ENCODE data around the gene SDSL. TPM values are rescaled to one million over a fixed set of nuclear protein-coding genes. Genes with fewer than 3 reads are reported as not detected.

The SDSL gene
- total and polyA plus RNA-seq, 2 donors = 0.48 to 3.9 TPM

DNA sequence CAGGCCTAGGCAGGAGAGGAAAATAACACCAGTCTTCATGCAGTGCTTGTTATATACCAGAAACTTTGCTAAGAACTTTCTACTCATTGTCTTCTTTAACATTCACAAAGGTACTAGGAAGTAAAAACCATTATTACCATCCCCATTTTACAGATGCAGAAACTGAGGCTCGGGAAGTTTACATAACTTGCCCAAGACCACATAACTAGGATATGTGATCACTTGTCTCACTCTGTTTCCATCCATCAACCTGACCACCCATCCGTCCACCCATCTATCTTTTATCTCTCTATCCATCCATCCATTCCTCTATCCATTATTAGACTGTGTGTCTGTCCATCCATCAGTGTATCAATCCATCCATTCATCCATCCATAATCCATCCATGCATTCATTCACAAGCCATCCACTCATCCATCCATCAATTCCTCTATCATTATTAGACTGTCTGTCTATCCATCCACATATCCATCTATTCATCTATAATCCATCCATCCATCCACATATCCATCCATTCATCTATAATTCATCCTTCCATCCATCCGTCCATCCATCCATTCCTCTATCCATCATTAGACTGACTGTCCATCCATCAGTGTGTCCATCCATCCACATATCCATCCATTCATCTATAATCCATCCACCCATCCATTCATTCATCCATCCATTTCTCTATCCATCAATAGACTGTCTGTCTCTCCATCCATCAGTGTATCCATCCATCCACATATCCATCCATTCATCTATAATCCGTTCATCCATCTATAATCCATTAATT, 16.5 kb downstream of the SDSL start:
- no peak overlapping the region for H3K27ac ChIP-seq (ENCODE audit: low read depth)
- no peak for DNase-seq (ENCODE audit: extremely low spot score)
- 76% methylated on average over 4 of the region's 4 CpGs for WGBS
- no peaks in the 10 kb centered on the region for H3K36me3 ChIP-seq (ENCODE audit: insufficient read depth)
- H3K4me1 ChIP-seq (ENCODE audit: insufficient read depth) = no peaks in the 10 kb centered on the region
- no peak overlapping the region for H3K4me3 ChIP-seq (ENCODE audit: low read depth, low read length)

DNA sequence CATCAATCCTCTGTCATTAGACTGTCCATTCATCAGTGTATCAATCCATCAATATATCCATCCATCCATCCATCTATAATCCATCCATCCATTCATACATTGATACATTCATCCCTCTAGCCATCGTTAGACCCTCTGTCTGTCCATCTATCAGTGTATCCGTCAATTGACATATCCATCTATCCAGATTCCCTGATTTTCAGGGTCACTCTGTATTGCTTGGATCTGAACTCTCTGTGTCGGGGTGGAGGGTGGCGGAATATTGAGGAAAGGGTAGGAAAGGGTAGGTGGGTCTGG, 17.1 kb downstream of the SDSL start:
- DNase-seq (ENCODE audit: extremely low spot score) = no peak
- Histone ChIP-seq H3K4me1 (ENCODE audit: insufficient read depth) (no peaks in the 10 kb centered on the region), H3K27ac (ENCODE audit: low read depth) (no peak overlapping the region), H3K4me3 (ENCODE audit: low read depth, low read length) (no peak overlapping the region), H3K36me3 (ENCODE audit: insufficient read depth) (no peaks in the 10 kb centered on the region)
- 44% methylated on average over 4 of the region's 4 CpGs for WGBS

DNA sequence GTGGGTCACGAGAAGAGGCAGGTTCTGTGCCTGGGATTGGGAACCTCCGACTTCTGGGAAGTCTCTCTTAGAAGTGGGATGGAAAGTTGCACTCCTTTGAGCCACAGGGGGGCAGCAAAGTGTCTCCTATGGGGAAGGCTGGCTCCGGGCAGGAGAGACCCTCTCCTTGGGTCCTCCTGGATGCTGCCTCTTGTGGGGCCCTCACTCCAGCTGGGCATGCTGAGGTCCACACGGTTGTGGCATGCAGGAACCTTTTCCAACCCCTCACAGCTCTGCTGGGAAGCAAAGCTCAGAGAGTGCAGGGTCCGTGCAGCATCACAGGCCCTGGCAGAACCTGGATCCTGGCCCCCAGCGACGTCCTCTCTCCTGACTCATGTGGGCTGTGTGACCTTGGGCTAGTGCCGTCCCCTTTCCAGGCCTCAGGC, 17.4 kb downstream of the SDSL start:
- DNase-seq (ENCODE audit: extremely low spot score) = no peak
- 31% methylated on average over 8 of the region's 8 CpGs for WGBS
- H3K4me3 ChIP-seq (ENCODE audit: low read depth, low read length) = no peak overlapping the region

DNA sequence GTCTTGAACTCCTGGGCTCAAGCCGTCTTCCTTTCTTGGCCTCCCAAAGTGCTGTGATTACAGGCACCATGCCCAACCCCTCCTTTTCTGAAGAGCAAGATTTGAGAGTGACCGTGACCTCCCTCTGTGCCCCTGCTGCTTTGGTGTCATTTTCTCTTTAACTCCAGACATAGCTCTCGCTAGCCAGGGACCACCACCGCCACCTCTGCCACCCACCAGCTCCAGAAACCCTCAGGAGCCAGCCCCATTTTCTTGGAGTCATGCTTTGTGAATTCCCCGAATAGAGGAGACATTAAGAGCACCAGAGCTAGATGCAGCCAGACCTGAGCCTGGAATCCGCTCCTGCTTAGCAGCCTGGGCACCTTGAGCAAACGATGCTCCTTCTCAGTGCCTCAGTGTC, 18.2 kb downstream of the SDSL start:
- no peak for DNase-seq (ENCODE audit: extremely low spot score)
- H3K4me3 ChIP-seq (ENCODE audit: low read depth, low read length) = no peak overlapping the region
- H3K36me3 ChIP-seq (ENCODE audit: insufficient read depth) = no peaks in the 10 kb centered on the region
- H3K4me1 ChIP-seq (ENCODE audit: insufficient read depth) = no peaks in the 10 kb centered on the region
- WGBS = 72% methylated on average over 7 of the region's 7 CpGs
- H3K27ac ChIP-seq (ENCODE audit: low read depth) = no peak overlapping the region

More for the DNA sequence above, 17.4 kb downstream of the SDSL start:
- Histone ChIP-seq H3K27ac (ENCODE audit: low read depth) (no peak overlapping the region), H3K36me3 (ENCODE audit: insufficient read depth) (no peaks in the 10 kb centered on the region), H3K4me1 (ENCODE audit: insufficient read depth) (no peaks in the 10 kb centered on the region)

DNA sequence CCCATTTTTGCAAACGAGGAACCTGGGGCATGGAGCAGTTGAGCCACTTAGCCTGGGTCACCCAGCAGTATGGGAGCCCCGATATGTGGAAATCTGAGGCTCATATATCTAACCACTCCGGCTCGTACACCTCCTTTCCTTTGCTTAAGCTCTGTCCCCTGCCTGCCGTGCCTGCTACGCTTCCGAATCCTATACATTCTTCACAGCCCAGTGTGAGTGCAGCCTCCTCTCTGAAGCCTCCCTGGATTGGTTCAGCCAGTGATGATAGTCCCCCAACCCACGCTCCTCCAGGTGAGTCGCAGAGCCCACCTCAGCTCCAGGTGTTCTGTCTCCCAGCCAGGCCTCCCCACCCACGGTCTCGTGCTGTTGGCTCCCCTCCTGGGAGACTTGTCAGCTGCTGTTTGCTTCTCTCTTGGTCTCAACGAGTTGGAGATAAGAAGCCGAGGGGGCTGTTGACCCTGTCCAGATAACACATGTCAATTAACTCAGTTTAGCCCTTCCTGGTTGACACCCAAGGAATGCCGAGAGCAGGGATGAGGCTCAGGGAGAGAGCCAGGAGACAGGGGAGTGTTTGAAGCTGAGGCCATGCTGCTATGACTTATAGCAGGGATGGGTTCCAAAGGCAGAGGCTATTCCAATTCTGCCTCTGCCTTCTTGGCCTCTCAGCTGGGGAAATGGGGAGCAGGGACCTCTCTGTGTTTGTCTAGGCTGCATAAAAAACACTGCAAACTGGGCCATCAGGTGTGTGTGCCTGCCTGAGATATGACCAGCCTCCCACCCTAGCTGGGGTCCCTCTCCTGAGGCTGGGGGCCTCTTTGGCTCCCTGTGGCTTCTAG, 19.0 kb downstream of the SDSL start:
- 50% methylated on average over 14 of the region's 14 CpGs for WGBS
- Histone ChIP-seq H3K4me3 (ENCODE audit: low read depth, low read length) (no peak overlapping the region), H3K27ac (ENCODE audit: low read depth) (no peak overlapping the region), H3K4me1 (ENCODE audit: insufficient read depth) (no peaks in the 10 kb centered on the region), H3K36me3 (ENCODE audit: insufficient read depth) (no peaks in the 10 kb centered on the region)
- no peak for DNase-seq (ENCODE audit: extremely low spot score)

DNA sequence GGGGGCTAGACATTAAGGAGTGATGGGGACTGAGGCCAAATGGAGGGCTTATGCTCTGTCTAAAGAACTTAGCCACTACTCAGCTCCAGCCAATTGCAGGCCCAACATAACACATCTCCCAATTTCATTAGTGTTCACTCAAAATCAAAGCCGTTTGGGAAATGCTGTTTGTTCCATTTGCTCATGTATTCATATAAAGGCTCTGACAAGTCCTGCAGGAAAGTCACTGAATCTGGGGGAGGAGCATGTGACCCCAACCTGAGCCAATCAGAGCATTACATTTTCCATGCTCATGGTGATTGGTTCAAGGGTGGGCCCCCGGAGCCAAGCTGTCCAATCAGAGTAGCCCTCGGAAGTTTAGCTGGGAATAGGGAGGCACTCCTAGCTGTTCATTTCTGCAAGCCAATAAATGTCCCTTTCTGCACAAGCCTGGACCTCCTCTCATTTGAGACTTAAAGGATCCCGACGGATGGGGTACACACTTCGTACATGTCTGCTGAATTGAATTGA, 20.9 kb downstream of the SDSL start:
- H3K4me1 ChIP-seq (ENCODE audit: insufficient read depth) = no peaks in the 10 kb centered on the region
- H3K27ac ChIP-seq (ENCODE audit: low read depth) = no peak overlapping the region
- no peaks in the 10 kb centered on the region for H3K36me3 ChIP-seq (ENCODE audit: insufficient read depth)
- DNase-seq (ENCODE audit: extremely low spot score) = no peak
- H3K4me3 ChIP-seq (ENCODE audit: low read depth, low read length) = no peak overlapping the region
- 80% methylated on average over 6 of the region's 6 CpGs for WGBS

DNA sequence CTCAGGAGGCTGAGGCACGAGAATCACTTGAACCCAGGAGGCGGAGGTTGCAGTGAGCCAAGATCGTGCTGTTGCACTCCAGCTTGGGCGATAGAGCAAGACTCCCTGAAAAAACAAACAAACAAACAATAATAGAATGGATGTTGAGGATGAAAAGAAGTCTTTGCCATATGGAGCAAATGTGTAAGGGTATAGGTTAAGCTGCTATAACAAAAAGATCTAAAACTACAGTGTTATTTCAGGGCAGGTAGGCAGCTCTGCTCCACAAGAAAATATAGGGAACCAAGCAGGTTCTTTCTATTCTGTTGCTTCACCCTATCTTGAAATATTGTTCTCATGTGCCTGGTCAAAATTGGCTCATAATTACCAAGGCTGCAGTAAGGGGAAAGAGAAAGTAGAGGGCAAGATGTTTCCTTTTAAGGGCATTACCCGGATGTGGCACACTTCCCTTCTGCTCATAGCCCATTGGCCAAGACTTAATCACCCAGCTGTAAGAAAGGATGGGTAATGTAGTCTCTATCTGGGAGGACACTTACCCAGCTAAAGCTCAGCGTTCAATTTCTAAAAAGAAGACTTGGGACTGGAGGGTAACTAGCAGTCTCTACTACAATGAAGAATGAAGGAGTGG, 23.5 kb downstream of the SDSL start:
- Histone ChIP-seq H3K36me3 (ENCODE audit: insufficient read depth) (no peaks in the 10 kb centered on the region), H3K27ac (ENCODE audit: low read depth) (no peak overlapping the region), H3K4me3 (ENCODE audit: low read depth, low read length) (no peak overlapping the region), H3K4me1 (ENCODE audit: insufficient read depth) (no peaks in the 10 kb centered on the region)
- WGBS = 84% methylated on average over 6 of the region's 6 CpGs
- DNase-seq (ENCODE audit: extremely low spot score) = no peak

DNA sequence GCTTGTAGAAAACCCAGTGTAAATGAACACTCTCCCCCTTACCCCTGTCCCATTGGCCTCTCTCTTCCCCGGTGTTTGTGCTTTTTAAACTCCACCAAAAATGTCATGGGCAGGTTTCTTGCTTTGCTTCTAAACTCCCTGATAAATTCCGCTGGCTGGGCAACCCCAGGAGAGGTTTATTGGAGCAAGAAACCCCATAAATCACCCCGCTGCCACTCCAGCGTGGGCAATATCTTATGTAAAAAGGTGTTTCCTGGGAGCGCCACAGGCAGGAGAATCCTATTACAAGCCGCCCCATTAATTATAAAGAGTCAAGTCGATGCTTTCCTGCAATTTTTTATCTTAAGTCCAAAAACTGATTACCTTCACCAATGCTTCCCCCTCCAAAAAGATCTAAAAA, 26.7 kb downstream of the SDSL start:
- Histone ChIP-seq H3K4me1 (ENCODE audit: insufficient read depth) (no peaks in the 10 kb centered on the region), H3K36me3 (ENCODE audit: insufficient read depth) (no peaks in the 10 kb centered on the region), H3K4me3 (ENCODE audit: low read depth, low read length) (no peak overlapping the region), H3K27ac (ENCODE audit: low read depth) (no peak overlapping the region)
- WGBS = 31% methylated on average over 7 of the region's 7 CpGs
- DNase-seq (ENCODE audit: extremely low spot score) = no peak

DNA sequence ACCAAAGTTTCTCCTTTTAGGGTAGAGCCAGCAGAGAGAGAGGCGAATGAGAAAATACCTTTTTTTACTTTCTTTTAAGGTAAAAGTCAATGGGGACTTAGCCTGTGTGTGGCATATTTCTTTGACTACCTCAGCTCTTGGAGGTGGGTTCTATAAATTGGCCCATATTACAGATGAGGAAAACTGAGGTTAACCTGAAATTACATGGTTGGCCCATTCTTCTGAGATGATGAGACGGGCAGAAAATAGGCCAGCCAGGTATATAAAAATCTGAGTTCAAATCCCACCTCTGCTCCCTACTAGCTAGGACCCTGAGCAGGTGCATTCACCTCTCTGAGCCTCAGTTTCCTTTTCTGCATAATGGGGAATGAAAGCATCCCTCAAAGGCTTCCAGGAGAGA, 27.1 kb downstream of the SDSL start:
- DNase-seq (ENCODE audit: extremely low spot score) = no peak
- WGBS = 94% methylated on average over 2 of the region's 2 CpGs
- Histone ChIP-seq H3K4me3 (ENCODE audit: low read depth, low read length) (no peak overlapping the region), H3K27ac (ENCODE audit: low read depth) (no peak overlapping the region), H3K4me1 (ENCODE audit: insufficient read depth) (no peaks in the 10 kb centered on the region), H3K36me3 (ENCODE audit: insufficient read depth) (no peaks in the 10 kb centered on the region)

DNA sequence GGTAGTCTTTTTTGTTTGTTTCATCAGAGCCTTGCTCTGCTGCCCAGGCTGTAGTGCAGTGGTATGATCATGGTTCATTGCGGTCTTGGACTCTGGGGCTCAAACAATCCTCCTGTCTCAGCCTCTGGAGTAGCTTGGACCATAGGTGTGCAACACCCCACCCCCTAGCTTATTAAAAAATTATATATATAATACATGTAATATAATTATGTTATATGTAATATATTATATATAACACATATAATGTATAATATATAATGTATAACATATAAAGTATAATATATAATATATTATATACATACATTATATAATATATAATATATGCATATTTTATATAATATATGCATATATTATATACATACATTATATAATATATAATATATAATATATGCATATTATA, 27.7 kb downstream of the SDSL start:
- 96% methylated on average over 1 of the region's 1 CpG for WGBS
- no peaks in the 10 kb centered on the region for H3K4me1 ChIP-seq (ENCODE audit: insufficient read depth)
- H3K36me3 ChIP-seq (ENCODE audit: insufficient read depth) = no peaks in the 10 kb centered on the region
- no peak overlapping the region for H3K27ac ChIP-seq (ENCODE audit: low read depth)
- DNase-seq (ENCODE audit: extremely low spot score) = no peak
- H3K4me3 ChIP-seq (ENCODE audit: low read depth, low read length) = no peak overlapping the region

DNA sequence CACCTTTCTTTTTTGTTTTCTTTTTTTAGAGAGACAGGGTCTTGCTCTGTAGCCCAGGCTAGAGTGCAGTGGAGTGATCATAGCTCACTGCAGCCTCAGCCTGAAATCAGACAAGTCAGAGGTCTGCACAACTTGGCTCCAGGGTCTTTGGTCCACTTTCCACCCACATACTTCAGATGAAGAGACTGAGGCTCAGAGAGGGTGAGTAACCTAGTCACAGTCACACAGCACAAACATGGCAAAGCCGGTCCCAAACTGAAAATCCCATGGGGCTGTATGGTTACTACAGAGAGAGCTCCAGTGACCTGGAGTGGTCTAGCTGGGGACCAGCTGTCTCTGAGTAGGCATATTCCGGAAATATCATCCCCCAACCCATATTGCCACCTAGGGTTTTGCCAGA, 30.3 kb downstream of the SDSL start:
- no peak for DNase-seq (ENCODE audit: extremely low spot score)
- H3K27ac ChIP-seq (ENCODE audit: low read depth) = no peak overlapping the region
- no peaks in the 10 kb centered on the region for H3K4me1 ChIP-seq (ENCODE audit: insufficient read depth)
- 90% methylated on average over 2 of the region's 2 CpGs for WGBS
- no peaks in the 10 kb centered on the region for H3K36me3 ChIP-seq (ENCODE audit: insufficient read depth)
- no peak overlapping the region for H3K4me3 ChIP-seq (ENCODE audit: low read depth, low read length)

DNA sequence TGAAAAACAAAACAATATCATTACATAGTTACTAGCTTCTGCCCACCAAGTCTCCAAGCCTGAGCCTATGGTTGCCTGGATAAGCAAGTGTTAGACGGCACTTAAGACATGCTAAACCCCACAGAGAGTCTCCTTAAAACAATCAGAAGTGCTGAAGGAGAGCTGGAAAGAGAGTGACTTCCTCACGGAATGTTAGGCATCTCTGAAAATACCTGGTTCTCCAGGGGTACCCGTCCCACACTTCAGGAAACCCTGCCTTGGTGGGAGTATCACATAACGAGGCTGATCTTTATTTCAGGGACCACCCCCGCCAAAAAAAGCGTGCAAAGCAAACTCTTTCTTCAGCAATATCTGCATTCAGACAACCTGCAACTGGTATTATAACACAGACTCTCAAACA, 31.1 kb downstream of the SDSL start:
- WGBS = 37% methylated on average over 6 of the region's 6 CpGs
- H3K36me3 ChIP-seq (ENCODE audit: insufficient read depth) = no peaks in the 10 kb centered on the region
- H3K4me1 ChIP-seq (ENCODE audit: insufficient read depth) = no peaks in the 10 kb centered on the region
- H3K4me3 ChIP-seq (ENCODE audit: low read depth, low read length) = no peak overlapping the region
- no peak for DNase-seq (ENCODE audit: extremely low spot score)
- no peak overlapping the region for H3K27ac ChIP-seq (ENCODE audit: low read depth)

DNA sequence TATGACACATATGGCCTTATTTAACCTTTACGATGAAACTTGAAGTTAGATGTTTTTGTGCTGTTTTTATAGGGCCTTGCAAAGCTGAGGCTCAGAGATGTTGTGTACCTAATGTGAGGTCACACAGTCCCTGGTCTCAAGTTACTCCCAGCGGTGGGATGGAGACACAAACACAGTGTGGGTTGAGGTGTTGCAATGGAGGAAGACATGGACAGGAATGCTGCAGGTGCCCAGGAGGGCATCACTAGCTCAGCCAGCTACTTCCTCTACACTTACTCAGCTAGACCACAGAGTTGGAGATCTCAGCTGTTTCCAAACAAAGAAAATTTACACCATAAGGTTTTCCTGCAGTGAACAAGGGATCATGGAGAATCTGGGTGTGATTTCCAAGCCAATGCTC, 34.0 kb downstream of the SDSL start:
- H3K27ac ChIP-seq (ENCODE audit: low read depth) = no peak overlapping the region
- H3K36me3 ChIP-seq (ENCODE audit: insufficient read depth) = no peaks in the 10 kb centered on the region
- 79% methylated on average over 2 of the region's 2 CpGs for WGBS
- H3K4me1 ChIP-seq (ENCODE audit: insufficient read depth) = no peaks in the 10 kb centered on the region
- H3K4me3 ChIP-seq (ENCODE audit: low read depth, low read length) = no peak overlapping the region
- DNase-seq (ENCODE audit: extremely low spot score) = no peak

DNA sequence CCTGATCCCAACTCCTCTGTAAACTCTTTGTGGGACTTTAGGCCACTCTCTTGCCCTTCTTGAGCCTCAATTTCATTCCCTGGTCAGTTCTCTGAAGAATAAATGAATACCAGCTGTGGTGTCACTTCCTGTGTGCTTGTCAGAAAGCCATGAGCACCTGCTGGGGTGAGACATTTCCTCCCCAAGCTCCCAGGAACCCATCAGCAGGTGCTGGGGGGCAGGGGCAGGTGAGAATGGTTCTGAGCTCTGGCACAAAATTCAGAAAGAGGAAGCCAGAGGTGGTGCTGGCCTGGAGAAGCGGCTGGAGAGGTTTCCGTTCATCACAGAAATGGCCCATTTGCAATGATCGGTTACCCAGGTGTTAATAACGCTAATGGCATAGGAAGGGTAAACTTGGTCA, 34.6 kb downstream of the SDSL start:
- H3K36me3 ChIP-seq (ENCODE audit: insufficient read depth) = no peaks in the 10 kb centered on the region
- H3K4me3 ChIP-seq (ENCODE audit: low read depth, low read length) = no peak overlapping the region
- H3K27ac ChIP-seq (ENCODE audit: low read depth) = no peak overlapping the region
- 59% methylated on average over 4 of the region's 4 CpGs for WGBS
- DNase-seq (ENCODE audit: extremely low spot score) = no peak
- H3K4me1 ChIP-seq (ENCODE audit: insufficient read depth) = no peaks in the 10 kb centered on the region
